ENCODE results near the gene RAB3B. TPM values are rescaled to one million over a fixed set of nuclear protein-coding genes. Genes with fewer than 3 reads are reported as not detected.

RAB3B gene
- total and polyA plus RNA-seq, 2 of the 4 experiments (the other 2 are of a cell fraction) = 33.6 to 78.5 TPM

- POLR2A ChIA-PET (ENCODE audit: unreplicated experiment) = no interaction called here
- TF ChIP-seq SMC3 (IDR thresholded peaks at IDR 0.05; ENCODE audit: low read depth, low read length) (peak; percentile 95), POLR2A (IDR thresholded peaks at IDR 0.05; ENCODE audit: low read depth, low read length) (no peak), MAFK (IDR thresholded peaks at IDR 0.05; ENCODE audit: low read depth, low read length) (no peak), FOS (IDR thresholded peaks at IDR 0.05; ENCODE audit: low read depth, low read length) (no peak), RFX5 (IDR thresholded peaks at IDR 0.05; ENCODE audit: low read depth, low read length) (no peak), RCOR1 (IDR thresholded peaks at IDR 0.05; ENCODE audit: insufficient replicate concordance, low read length) (peak; percentile 9), NFE2L2 (IDR thresholded peaks at IDR 0.05; ENCODE audit: low read depth, low read length) (no peak), CHD1 (IDR thresholded peaks at IDR 0.05; ENCODE audit: low read depth, low read length) (no peak), MXI1 (IDR thresholded peaks at IDR 0.05; ENCODE audit: borderline replicate concordance, low read depth, low read length) (no peak), ELK1 (IDR thresholded peaks at IDR 0.05; ENCODE audit: borderline replicate concordance, low read depth, low read length) (no peak), BHLHE40 (IDR thresholded peaks at IDR 0.05; ENCODE audit: low read depth, low read length) (no peak)
- TF ChIP-seq, protein P1, sequence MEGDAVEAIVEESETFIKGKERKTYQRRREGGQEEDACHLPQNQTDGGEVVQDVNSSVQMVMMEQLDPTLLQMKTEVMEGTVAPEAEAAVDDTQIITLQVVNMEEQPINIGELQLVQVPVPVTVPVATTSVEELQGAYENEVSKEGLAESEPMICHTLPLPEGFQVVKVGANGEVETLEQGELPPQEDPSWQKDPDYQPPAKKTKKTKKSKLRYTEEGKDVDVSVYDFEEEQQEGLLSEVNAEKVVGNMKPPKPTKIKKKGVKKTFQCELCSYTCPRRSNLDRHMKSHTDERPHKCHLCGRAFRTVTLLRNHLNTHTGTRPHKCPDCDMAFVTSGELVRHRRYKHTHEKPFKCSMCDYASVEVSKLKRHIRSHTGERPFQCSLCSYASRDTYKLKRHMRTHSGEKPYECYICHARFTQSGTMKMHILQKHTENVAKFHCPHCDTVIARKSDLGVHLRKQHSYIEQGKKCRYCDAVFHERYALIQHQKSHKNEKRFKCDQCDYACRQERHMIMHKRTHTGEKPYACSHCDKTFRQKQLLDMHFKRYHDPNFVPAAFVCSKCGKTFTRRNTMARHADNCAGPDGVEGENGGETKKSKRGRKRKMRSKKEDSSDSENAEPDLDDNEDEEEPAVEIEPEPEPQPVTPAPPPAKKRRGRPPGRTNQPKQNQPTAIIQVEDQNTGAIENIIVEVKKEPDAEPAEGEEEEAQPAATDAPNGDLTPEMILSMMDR (conservative IDR thresholded peaks at IDR 0.05; ENCODE audit: low read depth, low read length) = peak; percentile 94
- TF ChIP-seq, protein P2, sequence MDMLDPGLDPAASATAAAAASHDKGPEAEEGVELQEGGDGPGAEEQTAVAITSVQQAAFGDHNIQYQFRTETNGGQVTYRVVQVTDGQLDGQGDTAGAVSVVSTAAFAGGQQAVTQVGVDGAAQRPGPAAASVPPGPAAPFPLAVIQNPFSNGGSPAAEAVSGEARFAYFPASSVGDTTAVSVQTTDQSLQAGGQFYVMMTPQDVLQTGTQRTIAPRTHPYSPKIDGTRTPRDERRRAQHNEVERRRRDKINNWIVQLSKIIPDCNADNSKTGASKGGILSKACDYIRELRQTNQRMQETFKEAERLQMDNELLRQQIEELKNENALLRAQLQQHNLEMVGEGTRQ (IDR thresholded peaks at IDR 0.05; ENCODE audit: low read depth, low read length) = no peak
Measured at GRCh38 chr1:52002038-52002917, 11.8 kb upstream of the RAB3B start.

More at GRCh38 chr1:52002038-52002917, 11.8 kb upstream of the RAB3B start:
- Histone ChIP-seq H3K56ac (ENCODE audit: extremely low read depth, insufficient read depth, low read length) (no peak overlapping the region), H3K36me3 (ENCODE audit: control insufficient read depth, insufficient read depth, low read length) (no peaks in the 10 kb centered on the region), H3K79me1 (ENCODE audit: low read depth in 1 of 2, low read length in 2 of 2) (peaks cover 0 to 6% of the 10 kb centered on the region in 2 experiments; a peak in 1 of 4 replicates), H3K14ac (replicated peaks; ENCODE audit: low read depth, low read length) (0 out of 2 replicates have a peak overlapping the region, but pooled peaks have one; percentile 5), H4K20me1 (ENCODE audit: insufficient read depth, low read length) (no peaks in the 10 kb centered on the region), H3K4me3 (ENCODE audit: insufficient read depth, low read depth, low read length) (no peak overlapping the region), H2AFZ (replicated peaks; ENCODE audit: low read length, poor library complexity) (no peak overlapping the region), H3K9me1 (ENCODE audit: insufficient read depth, low read length) (peaks cover 13% of the 10 kb centered on the region; the same call in 1 of the 2 replicates), H3K9me3 (ENCODE audit: control insufficient read depth, insufficient read depth, low read length) (no peaks in the 10 kb centered on the region), H3K27me3 (ENCODE audit: control insufficient read depth, insufficient read depth, low read length) (no peaks in the 10 kb centered on the region), H2AK5ac (ENCODE audit: low read depth, low read length) (peak overlapping the region; percentile 84), H2BK15ac (ENCODE audit: low read depth, low read length) (no peak overlapping the region), H3K9ac (ENCODE audit: low read depth, low read length) (no peak overlapping the region), H2BK120ac (ENCODE audit: low read depth, low read length) (peak overlapping the region; percentile 78; the same call in 1 of the 2 replicates), H4K8ac (ENCODE audit: low read depth in 2 of 2, low read length in 2 of 2) (no peak overlapping the region), H2BK20ac (ENCODE audit: low read depth, low read length) (peak overlapping the region; percentile 87; the same call in 1 of the 2 replicates), H4K91ac (ENCODE audit: insufficient read depth, low read depth, low read length) (peak overlapping the region; percentile 5), H3K27ac (ENCODE audit: insufficient read depth, low read length) (no peak overlapping the region), H3K18ac (ENCODE audit: low read depth, low read length) (no peak overlapping the region), H3K23ac (ENCODE audit: low read depth, low read length) (no peak overlapping the region), H4K5ac (ENCODE audit: low read depth, low read length) (no peak overlapping the region), H3K4ac (ENCODE audit: low read depth, low read length) (peak overlapping the region; percentile 80), H3K4me1 (ENCODE audit: control insufficient read depth, insufficient read depth, low read length) (peaks cover 5% of the 10 kb centered on the region), H3K4me2 (ENCODE audit: low read depth, low read length) (no peak overlapping the region), H2BK5ac (ENCODE audit: low read depth, low read length, poor library complexity, severe bottlenecking) (peak overlapping the region; percentile 47), H2AK9ac (replicated peaks; ENCODE audit: low read depth, low read length, poor library complexity) (peak overlapping the region; percentile 48)
- dilution Hi-C loops (cut with HindIII; ENCODE audit: low sequenced_read_pairs, unreplicated experiment) = no loop called here
- CTCF ChIA-PET = interaction anchor here (0.6 to 1.0 kb wide), 2 partner anchors 105 to 106 kb away, joined by 3 read pairs; no protein-coding TSS in a partner anchor
- 93% methylated on average over 3 of the region's 9 CpGs; no CpG with 5 or more reads in 1 of the 2 experiments for WGBS, 2 experiments (ENCODE audit: extremely low coverage in 2 of 2, insufficient read length in 1 of 2)
- DNase-seq (peak; percentile 95), ATAC-seq (ENCODE audit: low read depth) (peak; percentile 91)
- BruUV-seq (replicated peaks) = no TSS peak
- in situ Hi-C loops (cut with MboI; ENCODE audit: low sequenced_read_pairs) = no loop called here
- intact Hi-C loops (cut with micrococcal nuclease) = loop anchor here (1.0 to 10.0 kb wide), 5 partner anchors 55 to 367 kb away; partner anchors contain the start of gene BTF3L4

Data from IMR-90 (cell line).